GM19395 (cell line): ENCODE data around the gene HMCES.
"Not testable (repeated sequence)": the region's sequence is repeated elsewhere in the genome, so short reads cannot be mapped to it uniquely, and the experiment has no call there.

Source experiments
- ATAC-seq: cut with Tn5 transposase; IDR thresholded peaks from one replicate; pipeline ENCODE4 v1.9.1; 2021; ENCODE audit warnings: mild to moderate bottlenecking, moderate library complexity; ENCODE audit not compliant: unreplicated experiment

Gene HMCES

GRCh38 chr3:129320261-129320660, 41.6 kb downstream of the HMCES start:
- no peak for ATAC-seq

GRCh38 chr3:129320825-129321487, 42.3 kb downstream of the HMCES start:
- no peak for ATAC-seq

GRCh38 chr3:129321887-129322286, 43.2 kb downstream of the HMCES start:
- ATAC-seq: no peak

- no peak for ATAC-seq
Observed at GRCh38 chr3:129323651-129324294, 45.1 kb downstream of the HMCES start.

- ATAC-seq: no peak
Observed at GRCh38 chr3:129324855-129325254, 46.2 kb downstream of the HMCES start.

GRCh38 chr3:129325383-129325782, 46.7 kb downstream of the HMCES start:
- ATAC-seq: no peak

GRCh38 chr3:129326138-129326537, 47.5 kb downstream of the HMCES start:
- no peak for ATAC-seq

GRCh38 chr3:129326595-129326994, 47.9 kb downstream of the HMCES start:
- ATAC-seq: no peak

GRCh38 chr3:129327510-129327909, 48.8 kb downstream of the HMCES start:
- no peak for ATAC-seq

- no peak for ATAC-seq
Observed at GRCh38 chr3:129329858-129330257, 51.2 kb downstream of the HMCES start.

- ATAC-seq: no peak
Observed at GRCh38 chr3:129330409-129330808, 51.7 kb downstream of the HMCES start.

GRCh38 chr3:129333891-129334290, 55.2 kb downstream of the HMCES start:
- ATAC-seq: no peak

GRCh38 chr3:129336093-129336706, 57.5 kb downstream of the HMCES start:
- ATAC-seq: no peak

- ATAC-seq: not testable (repeated sequence)
Observed at GRCh38 chr3:129337719-129338118, 59.0 kb downstream of the HMCES start.

GRCh38 chr3:129339186-129339585, 60.5 kb downstream of the HMCES start:
- not testable (repeated sequence) for ATAC-seq

- not testable (repeated sequence) for ATAC-seq
Observed at GRCh38 chr3:129339833-129340232, 61.2 kb downstream of the HMCES start.

GRCh38 chr3:129341331-129342141, 62.9 kb downstream of the HMCES start:
- ATAC-seq: no peak

- no peak for ATAC-seq
Observed at GRCh38 chr3:129343643-129344360, 65.1 kb downstream of the HMCES start.

GRCh38 chr3:129344540-129345220, 66.0 kb downstream of the HMCES start:
- no peak for ATAC-seq

- no peak for ATAC-seq
Observed at GRCh38 chr3:129345281-129345680, 66.6 kb downstream of the HMCES start.
